ENCODE measurements around the gene MMP24.
"Not testable (repeated sequence)": the region's sequence is repeated elsewhere in the genome, so short reads cannot be mapped to it uniquely, and the experiment has no call there.

The MMP24 gene

DNA sequence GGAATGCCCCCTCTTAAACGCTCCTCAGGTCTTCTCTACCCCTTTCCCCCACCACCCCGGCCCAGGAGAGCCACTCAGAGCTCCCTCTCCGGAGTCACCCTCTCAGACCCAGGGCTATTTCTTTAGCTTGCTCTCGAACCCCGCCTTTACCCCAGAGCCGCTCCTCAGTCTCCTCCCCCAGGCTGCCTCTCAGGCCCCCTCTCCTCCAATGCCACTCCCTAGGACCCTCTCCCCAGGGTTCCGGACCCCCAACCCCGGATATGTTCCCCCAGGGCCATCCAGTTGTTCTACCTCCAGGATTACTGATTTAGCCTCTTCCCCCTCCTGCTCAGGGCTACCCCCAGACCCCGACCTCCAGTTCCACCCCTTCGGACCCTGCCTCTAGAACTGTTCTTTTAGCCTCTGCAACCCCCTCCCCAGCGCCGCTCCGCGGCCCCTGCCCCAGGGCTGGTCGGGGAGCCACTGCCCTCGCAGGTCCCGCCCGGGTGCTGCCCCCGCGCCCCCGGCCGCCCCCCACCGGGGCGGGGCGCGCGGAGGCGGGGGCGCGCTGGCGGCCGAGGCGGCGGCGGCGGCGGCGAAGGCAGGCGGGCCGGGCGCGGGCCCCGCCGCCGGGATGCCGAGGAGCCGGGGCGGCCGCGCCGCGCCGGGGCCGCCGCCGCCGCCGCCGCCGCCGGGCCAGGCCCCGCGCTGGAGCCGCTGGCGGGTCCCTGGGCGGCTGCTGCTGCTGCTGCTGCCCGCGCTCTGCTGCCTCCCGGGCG lies at the start of gene MMP24:
TSS of gene MMP24 (plus strand) at position 565 of the 758 bp plus-strand sequence. CDS start at position 614, 49 bp downstream.
- DNase-seq: no peak

DNA sequence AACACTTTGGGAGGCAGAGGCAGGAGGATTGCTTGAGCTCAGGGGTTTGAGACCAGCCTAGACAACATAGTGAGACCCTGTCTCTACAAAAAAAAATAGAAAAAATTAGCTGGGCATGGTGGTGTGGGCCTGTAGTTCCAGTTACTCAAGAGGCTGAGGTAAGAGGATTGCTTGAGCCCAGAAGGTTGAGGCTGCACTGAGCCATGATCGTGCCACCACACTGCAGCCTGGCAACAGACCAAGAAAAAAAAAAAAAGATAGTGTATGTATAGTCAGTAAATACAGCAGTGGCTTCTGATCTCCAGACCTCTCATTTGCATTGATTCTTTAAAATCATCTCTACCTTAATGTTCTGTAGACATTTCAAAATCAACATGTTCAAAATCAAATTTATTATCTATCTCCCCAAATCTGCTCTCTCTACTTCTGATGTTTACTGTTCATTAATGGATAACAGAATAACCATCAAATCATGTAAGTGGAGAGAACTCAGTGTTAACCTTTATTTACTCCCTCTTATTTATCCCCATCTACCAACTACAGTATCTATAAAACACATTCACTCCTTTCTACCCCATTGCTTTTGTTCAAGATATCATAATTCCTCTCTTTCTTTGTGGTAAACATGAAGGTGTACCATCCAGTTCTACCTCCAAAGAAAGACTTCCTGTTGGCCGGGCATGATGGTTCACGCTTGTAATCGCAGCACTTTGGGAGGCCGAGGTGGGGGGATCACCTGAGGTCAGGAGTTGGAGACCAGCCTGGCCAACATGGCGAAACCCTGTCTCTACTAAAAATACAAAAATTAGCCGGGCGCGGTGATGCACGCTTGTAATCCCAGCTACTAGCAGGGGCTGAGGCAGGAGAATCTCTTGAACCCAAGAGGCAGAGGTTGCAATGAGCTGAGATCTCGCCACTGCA lies 46.9 kb upstream of the MMP24 start:
- no peak for DNase-seq

DNA sequence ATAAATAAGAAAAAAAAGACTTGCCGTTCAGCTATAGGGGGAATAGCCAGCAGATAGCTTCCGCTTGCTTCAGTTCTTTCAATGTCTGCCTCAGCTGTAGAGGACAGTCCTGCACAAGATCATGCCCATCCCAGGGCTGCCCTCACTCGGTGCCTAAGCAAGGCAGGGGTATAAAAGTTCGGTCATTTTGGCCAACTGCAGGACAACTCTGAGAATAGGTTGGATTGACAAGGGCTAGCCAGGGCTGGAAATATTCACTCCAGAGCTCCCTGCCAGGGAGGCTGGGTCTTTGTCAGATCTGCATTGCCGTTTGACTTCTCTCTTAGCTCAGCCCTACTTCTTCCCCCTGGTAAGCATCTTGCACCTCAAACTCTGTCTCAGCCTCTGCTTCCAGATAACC lies 46.2 kb upstream of the MMP24 start:
- no peak for DNase-seq

DNA sequence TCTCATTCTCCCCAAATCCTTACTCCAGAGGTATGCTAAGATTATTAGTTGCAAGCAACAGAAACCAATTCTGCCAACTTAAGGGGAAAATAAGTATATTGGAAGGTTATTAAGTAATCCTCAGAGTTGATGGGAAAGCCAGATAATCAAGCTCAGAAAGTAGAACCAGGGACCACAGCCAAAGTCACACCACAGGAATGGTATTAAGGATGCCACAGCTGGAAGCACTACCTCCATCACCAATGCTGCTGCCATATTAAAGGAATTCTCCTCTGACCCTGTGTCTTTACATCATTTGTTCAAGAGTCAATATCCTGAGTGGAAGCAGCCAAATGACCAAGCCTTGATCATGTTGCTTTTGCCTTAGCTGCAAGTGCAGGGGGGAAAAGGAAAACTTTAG lies 44.8 kb upstream of the MMP24 start:
- DNase-seq: no peak

DNA sequence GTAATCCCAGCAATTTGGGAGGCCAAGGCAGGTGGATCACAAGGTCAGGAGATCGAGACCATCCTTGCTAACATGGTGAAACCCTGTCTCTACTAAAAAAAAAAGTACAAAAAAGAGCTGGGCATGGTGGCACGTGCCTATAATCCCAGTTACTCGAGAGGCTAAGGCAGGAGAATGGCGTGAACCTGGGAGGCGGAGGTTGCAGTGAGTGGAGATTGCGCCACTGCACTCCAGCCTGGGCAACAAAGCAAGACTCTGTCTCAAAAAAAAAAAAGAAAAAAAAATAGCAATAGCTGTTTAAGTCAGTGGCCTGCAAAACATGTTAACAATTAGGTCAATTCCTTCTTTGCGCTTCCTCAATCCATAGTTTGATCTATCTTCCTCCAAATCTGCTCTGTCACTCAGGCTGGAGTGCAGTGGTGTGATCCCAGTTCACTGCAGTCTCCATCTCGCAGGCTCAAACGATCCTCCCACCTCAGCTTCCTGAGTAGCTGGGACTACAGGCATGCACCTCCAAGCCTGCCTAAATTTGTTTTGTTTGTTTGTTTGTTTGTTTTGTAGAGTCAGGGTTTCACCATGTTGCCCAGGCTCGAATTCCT lies 39.7 kb upstream of the MMP24 start:
- not testable (repeated sequence) for DNase-seq

DNA sequence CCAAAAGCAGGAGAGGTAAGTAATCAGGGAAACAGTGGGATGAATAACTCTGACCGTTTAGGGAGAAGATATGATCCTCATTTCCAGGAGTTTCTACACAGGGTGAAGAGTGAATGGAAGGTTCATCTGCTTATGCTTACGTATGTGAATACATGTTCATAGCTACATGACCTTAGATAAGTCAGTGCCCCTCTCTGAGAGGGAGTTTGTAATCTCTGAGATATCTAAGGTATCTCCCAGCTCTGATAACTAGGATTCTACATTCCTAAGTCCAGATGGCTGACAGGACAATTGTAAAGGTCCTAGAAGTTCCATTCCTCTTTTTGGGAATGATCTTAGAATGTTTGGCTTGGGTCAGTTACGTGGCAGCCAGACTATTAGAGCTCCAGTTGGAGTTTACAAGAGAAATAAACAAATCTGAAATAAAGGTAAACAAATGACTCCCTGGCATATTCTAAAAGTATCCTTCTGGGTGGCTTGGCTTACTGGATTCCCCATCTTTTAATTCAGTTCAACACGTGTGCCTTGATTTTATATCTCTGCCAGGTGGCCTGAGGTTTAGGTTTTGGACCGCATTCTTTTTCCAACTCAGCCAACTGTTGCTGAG lies 38.8 kb upstream of the MMP24 start:
- no peak for DNase-seq

DNA sequence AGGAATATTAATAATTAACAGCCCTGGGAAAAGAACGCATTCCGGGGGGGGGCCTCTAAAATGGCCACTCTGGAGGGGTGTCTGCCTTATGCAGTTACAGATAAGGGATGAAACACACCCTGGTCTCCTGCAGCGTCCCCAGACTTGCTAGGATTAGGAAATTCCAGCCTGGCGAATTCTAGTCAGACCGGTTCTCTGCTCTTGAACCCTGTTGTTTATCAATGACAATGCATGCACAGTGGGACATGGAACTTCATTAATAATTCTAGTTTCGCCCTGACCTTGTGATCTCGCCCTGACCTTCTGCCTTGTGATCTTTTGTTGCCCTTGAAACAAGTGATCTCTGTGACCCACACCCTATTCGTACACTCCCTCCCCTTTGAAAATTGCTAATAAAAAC lies 37.3 kb upstream of the MMP24 start:
- DNase-seq: not testable (repeated sequence)

DNA sequence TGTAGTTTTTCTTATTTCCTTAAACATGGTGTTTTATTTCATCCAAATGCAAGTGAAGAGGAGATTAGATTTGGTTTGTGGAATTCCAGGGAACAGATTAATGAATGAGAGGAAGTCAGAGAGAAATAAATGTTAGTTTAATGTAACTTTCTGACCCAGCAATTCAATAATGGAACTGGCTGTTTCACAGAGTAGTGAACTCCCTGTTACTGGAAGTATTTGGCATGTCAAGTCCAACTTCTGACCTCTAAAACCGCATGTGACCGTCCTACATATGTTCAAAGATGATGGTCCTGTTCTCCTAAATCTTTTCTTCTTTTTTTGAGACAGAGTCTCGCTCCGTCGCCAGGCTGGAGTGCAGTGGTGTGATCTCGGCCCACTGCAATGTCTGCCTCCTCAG lies 35.9 kb upstream of the MMP24 start:
- no peak for DNase-seq

DNA sequence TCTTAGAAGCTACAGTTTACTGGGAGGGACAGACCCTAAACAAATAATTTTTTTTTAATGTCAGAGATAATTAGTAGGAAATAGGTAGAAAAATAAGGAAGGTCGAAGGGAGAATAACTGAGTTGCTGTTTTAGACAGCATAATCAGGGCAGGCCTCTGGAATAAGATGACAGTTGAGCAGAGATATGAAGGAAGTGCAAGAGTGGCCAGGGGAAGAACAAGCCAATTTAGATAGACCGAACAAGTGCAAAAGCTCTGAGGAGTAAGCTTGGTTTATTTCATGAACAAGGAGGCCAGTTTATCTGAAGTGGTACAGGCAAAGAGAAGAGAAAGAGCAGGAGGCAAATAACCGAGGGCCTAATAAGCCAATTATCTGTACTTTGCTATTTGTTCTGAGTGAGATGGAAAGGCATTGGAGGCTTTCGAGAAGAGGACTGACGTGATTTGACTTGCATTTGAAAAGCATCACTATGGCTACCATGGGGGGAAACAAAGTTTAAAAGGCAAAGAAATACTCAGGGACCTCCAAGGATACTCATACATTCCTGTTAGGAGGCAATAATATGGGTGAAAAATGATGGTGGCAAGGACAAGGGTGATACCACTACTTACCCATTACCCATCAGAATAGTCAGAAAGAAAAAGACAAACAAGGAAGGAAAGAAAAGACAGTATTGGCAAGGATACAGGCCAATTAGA lies 34.9 kb upstream of the MMP24 start:
- DNase-seq: no peak

DNA sequence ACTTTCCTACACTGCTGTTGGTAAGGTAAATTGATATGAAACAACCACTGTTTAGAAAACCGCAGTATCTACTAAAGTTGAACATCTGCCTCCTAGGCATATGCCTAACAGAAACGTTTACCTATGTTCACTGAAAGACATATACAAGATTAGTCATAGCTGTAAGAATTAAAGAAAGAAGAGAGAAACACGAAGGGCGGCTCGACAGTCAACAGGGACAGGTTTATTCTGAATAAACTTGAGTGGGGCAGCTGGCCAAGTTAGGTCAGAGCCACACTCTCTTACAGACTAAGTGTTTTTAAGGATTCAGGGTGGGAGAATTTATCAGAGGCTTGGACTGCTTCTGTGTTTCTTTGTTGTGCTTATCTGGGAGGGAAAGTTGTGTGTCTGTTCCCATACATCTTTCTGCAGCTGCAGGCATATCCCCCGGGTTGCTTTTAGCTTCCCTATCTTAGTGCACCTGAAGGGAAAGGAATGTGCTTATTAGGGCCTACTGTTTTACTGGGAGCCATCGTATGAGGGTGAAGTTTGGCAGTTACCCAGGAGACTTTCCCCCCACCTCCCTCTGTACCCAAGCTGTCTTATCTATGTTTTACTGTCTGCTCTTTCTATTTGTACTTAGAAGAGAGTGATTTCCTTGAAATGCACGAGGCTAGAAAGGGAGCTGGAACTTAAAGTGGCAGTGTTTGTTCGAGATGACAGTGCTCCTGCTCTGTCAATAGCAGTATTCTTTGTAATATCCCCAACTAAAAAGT lies 34.2 kb upstream of the MMP24 start:
- no peak for DNase-seq

DNA sequence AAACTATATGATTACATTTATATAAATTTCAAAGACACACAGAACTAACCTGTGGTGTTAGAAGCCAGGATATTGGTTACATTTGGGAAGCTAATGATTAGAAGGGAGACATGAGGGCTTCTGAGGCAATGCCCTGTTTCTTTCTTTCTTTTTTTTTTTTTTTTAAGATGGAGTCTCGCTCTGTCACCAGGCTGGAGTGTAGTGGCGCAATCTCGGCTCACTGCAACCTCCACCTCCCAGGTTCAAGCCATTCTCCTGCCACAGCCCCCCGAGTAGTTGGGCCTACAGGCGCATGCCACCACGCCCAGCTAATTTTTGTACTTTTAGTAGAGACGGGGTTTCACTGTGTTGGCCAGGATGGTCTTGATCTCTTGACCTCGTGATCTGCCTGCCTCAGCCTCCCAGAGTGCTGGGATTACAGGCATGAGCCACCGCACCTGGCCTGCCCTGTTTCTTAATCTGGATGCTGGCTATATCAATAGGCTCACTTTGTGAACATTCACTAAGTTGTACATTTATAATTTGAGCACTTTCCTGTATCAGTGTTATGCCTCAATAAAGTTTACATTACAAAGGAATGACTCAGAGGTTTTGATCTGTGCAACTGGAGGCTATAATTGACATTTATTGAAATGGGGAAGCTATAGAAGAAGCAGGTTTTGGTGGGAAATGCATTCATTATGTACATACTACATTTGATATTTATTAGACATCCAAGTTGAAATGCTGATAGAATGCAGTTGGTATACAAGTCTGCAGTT lies 33.3 kb upstream of the MMP24 start:
- not testable (repeated sequence) for DNase-seq

DNA sequence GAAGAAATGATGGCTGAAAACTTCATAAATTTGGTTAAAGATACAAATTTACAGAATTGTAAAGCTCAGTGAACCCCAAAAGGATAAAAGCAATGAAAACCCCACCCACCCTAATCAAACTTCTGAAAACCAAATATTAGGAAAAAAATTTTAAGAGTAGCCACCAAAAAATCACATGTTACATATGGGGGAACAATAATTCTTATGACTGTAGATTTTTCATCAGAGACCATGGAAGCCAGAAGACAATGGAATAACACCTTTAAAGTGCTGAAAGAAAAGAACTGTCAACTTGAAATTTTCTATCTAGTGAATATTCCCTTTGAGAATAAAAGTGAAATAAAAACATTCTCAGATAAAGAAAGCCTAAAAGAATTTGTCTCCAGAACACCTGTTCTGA lies 30.2 kb upstream of the MMP24 start:
- DNase-seq: no peak

DNA sequence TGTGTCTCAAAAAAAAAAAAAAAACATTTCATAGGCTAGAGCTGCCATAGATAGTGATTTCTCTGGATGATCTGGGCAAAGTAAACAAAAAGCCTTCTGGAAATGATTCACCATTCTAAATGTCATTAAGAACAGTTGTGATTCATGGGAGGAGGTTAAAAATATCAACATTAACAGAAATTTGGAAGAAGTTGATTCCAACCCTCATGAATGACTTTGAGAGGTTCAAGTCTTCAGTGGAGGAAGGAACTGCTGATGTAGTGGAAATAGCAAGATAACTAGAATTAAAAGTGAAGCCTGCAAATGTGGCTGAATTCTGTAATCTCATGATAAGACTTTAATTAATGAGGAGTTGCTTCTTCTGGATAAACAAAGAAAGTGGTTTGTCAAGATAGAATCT lies 26.8 kb upstream of the MMP24 start:
- no peak for DNase-seq

DNA sequence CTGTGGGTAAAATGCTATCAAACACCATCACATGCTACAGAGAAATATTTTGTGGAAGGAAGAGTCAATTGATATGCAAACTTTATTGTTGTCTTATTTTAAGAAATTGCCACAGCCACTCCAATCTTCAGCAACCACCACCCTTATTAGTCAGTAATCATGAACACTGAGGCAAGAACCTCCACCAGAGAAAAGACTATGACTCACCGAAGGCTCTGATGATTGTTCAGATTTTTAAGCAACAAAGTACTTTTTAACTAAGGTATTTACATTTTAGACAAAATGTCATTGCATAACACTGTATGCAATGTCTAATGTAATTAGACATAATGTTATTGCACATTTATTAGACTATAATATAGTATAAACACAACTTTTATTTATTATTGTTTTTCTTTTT lies 26.2 kb upstream of the MMP24 start:
- DNase-seq: no peak

DNA sequence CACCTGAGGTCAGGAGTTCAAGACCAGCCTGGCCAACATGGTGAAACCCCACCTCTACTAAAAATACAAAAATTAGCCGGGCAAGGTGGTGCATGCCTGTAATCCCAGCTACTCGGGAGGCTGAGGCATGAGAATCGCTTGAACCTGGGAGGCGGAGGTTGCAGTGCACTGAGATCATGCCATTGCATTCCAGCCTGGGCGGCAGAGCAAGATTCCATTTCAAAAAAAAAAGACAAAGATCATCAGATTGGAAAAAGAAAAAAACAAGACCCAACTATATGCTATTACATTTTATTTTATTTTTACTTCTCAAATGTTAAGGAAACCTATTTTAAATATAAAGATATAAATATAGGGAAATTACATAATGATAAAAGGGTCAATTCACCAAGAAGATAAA lies 25.0 kb upstream of the MMP24 start:
- not testable (repeated sequence) for DNase-seq

DNA sequence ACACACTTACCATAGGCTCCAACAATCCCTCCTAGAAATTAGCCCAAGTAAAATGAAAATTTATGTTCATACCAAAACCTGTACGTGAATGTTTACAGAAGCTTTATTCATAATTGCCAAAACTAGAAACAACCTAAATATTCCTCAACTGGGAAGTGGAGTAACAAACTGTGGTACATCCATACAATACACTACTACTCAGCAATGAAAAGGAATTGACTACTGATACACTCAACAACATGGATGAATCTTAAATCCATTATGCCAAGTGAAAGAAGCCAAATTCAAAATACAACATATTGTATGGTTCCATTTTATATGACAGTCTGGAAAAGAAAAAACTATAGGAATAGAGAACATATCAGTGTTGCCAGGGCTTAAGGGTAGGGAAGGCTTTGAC lies 19.7 kb upstream of the MMP24 start:
- DNase-seq: no peak

DNA sequence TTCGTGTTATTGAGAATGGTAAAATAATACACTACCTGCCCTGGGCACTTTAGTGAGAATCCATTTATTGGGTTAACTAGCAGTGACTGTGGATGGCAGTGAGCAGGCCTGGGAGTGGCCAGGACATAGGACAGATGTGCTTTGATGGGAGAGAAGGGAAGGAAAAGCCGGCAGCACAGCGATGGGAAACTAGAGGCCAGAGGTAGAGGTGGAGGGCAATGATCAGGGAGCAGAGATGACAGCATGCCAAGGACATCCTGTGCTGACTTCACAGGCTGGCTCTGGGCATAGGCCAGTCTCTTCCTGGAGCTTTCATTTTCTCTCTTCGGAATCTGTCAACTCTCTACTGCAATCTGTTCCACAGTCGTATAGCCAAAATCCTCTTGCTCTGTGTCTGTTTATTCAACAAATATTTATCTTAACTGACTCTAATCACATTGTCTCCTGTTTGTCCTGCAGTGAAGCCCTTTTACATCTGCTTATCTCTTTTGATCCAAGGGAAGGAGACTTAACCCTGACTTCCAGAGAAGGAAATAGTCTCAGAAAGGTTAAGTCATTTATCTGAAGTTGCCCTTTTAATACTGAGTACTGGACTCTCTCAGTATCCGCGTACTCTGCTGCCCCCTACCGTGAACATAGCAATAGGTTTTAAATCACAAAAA lies 18.4 kb upstream of the MMP24 start:
- DNase-seq: peak; percentile 74

DNA sequence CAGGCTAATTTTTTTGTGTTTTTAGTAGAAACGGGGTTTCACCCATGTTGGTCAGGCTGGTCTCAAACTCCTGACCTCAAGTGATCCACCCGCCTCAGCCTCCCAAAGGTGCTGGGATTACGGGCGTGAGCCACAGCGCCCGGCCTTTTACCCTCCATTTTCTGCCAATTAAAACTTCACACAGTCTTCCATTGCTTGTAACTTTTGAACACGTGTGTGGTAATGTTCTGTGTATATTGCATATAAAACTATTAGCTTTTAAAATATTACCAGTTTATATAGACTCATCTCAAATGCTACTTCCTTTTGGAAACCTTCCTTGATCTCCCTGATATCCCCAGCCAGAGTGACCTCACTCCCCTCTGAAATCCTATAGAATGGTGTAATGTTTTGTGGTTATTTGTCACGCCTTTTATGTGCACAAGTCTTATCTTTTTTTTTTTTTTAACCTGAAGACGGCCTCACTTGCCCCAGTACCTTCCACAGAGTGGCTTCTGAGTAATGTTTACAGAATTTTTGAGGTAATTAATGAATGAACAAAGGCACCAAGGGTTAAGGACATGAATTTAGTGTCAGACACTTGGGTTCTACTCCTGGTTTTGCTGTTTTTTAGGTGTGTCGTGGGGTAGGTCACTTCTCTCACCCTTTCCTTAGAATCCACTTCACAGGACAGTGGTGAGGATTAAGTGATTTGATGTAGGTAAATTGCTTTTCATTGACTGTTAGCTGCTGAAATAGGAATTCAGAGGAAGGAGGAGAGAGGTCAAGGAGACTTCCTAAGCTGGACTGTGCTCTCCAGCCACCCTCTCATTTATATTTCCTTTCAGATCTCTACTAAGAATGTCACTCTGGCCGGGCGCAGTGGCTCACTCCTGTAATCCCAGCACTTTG lies 11.2 kb upstream of the MMP24 start:
- no peak for DNase-seq

DNA sequence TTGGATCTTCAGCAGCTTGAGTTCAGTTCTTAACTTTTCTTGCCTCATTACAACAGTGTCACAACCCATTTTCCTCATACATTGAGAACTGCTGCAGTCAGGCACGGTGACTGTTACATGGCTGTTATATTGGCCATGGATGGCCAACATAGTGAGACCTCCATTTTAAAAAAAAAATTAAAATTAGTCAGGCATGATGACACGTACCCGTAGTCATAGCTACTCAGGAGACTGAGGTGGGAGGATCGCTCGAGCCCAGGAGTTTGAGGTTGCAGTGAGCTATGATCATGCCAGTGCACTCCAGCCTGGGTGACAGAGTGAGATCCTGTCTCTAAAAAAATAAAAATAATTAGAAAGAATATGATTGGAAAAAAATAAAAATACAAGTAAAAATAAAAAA lies 9.9 kb upstream of the MMP24 start:
- no peak for DNase-seq

Measured in activated CD4-positive, CD25-positive, alpha-beta regulatory T cell treated with anti-CD3 and anti-CD28 coated beads, Interleukin-2, amount 50 U/mL, for 72 hours (primary cell).